Endothelial cell of umbilical vein (primary cell): Measurements from ENCODE around the gene OR5L1. TPM values are rescaled to one million over a fixed set of nuclear protein-coding genes. Genes with fewer than 3 reads are reported as not detected.

ENCODE experiments used
- BruUV-seq: library from RNA; stranded (reverse); fragments of 400-500 nt; replicated peaks from 2 replicates; lab custom pipeline; 2021; lab: Mats Ljungman, UMichigan
- CTCF ChIA-PET: fragments of 300-600, 350-600 bp; sonication (Branson Sonifier 250); formaldehyde crosslinking; loops from one replicate; lab custom pipeline; 2021; ENCODE audit warnings: antibody characterized with exemption, inconsistent platforms; lab: Charles Lee
- POLR2A ChIA-PET: fragments of 300-600, 350-600 bp; sonication (Branson Sonifier 250); formaldehyde crosslinking; loops from one replicate; lab custom pipeline; 2021; ENCODE audit warnings: antibody characterized with exemption, inconsistent platforms; lab: Charles Lee
- DNase-seq: peaks from one replicate; pipeline ENCODE4 v3.0.0-alpha.2; 2011; ENCODE audit warnings: low read depth, low spot score
- FAIRE-seq: peaks from 2 replicates; lab custom pipeline; 2011; peaks lifted over from hg19 to GRCh38; lab: Jason Lieb, UNC
- H2AFZ ChIP-seq: 2 replicates; pipeline ENCODE4 v1.6.0; 2012; ENCODE audit warnings: low read depth, low read length, control low read depth, inconsistent platforms
- H3K27ac ChIP-seq: 2 replicates; pipeline ENCODE4 v1.5.1; 2011; ENCODE audit warnings: low read depth, mild to moderate bottlenecking, control low read depth, low read length, moderate library complexity; ENCODE audit not compliant: insufficient read depth
- H3K27me3 ChIP-seq, 2 experiments: 2 replicates each; pipeline versions ENCODE4 v1.6.0 to v1.6.1; 2011; ENCODE audit warnings: low read length in 2 of 2, mixed read lengths in 1 of 2; ENCODE audit not compliant: control insufficient read depth in 2 of 2, insufficient read depth in 2 of 2
- H3K36me3 ChIP-seq, 2 experiments: 2 replicates in 1 of 2; 3 replicates in 1 of 2; pipeline ENCODE4 v1.5.1; 2011; ENCODE audit warnings: low read length in 2 of 2, mild to moderate bottlenecking in 1 of 2, moderate library complexity in 1 of 2; ENCODE audit not compliant: control insufficient read depth in 2 of 2, insufficient read depth in 2 of 2; ENCODE audit errors: extremely low read depth in 1 of 2
- H3K4me1 ChIP-seq: 3 replicates; pipeline ENCODE4 v1.5.1; 2011; ENCODE audit warnings: mild to moderate bottlenecking, low read length; ENCODE audit not compliant: control insufficient read depth, insufficient read depth; ENCODE audit errors: extremely low read depth
- H3K4me2 ChIP-seq: 2 replicates; pipeline ENCODE4 v1.6.1; 2011; ENCODE audit warnings: low read length, control low read depth, mixed read lengths; ENCODE audit not compliant: insufficient read depth
- H3K4me3 ChIP-seq, 3 experiments: fragments of 200-600 bp in 1 of 3; sonication (generic), shearing (Covaris generic) in 1 of 3; replicated peaks in 1 of 3; 2 replicates each; pipeline ENCODE4 v1.5.1; 2011 to 2016; ENCODE audit warnings: control low read depth in 3 of 3, low read length in 3 of 3, mild to moderate bottlenecking in 2 of 3, inconsistent platforms in 1 of 3, low read depth in 1 of 3, moderate library complexity in 1 of 3; ENCODE audit not compliant: insufficient read depth in 1 of 3
- H3K79me2 ChIP-seq: 2 replicates; pipeline ENCODE4 v1.6.0; 2012; ENCODE audit warnings: low read length, inconsistent platforms; ENCODE audit not compliant: control insufficient read depth, insufficient read depth
- H3K9ac ChIP-seq: replicated peaks from 2 replicates; pipeline ENCODE3; 2011; ENCODE audit warnings: low read length, control low read depth; ENCODE audit not compliant: insufficient read depth; ENCODE audit errors: extremely low read depth
- H3K9me1 ChIP-seq: replicated peaks from 3 replicates; pipeline ENCODE4 v1.6.0; 2011; ENCODE audit warnings: mild to moderate bottlenecking, low read length; ENCODE audit not compliant: control insufficient read depth, insufficient read depth; ENCODE audit errors: extremely low read depth
- H3K9me3 ChIP-seq: replicated peaks from 2 replicates; pipeline ENCODE4 v1.5.1; 2012; ENCODE audit warnings: low read length, inconsistent platforms; ENCODE audit not compliant: control insufficient read depth, insufficient read depth
- H4K20me1 ChIP-seq: replicated peaks from 2 replicates; pipeline ENCODE3; 2011; ENCODE audit warnings: mild to moderate bottlenecking, low read length; ENCODE audit not compliant: control insufficient read depth, insufficient read depth; ENCODE audit errors: extremely low read depth
- CTCF ChIP-seq, 2 donors: IDR thresholded peaks; 1 replicate in 1 of 2; 2 replicates in 1 of 2; pipeline ENCODE4 v1.5.1; 2011; ENCODE audit warnings: low read length in 2 of 2, mild to moderate bottlenecking in 2 of 2, moderate library complexity in 2 of 2, control low read depth in 1 of 2, inconsistent platforms in 1 of 2, low read depth in 1 of 2; ENCODE audit not compliant: insufficient read depth in 1 of 2; ENCODE audit errors: extremely low read depth in 1 of 2
- EZH2 ChIP-seq: IDR thresholded peaks from 2 replicates; pipeline ENCODE4 v1.6.1; 2012; ENCODE audit warnings: borderline replicate concordance, low read depth, mild to moderate bottlenecking, moderate library complexity, low read length, inconsistent platforms; ENCODE audit not compliant: severe bottlenecking
- FOS ChIP-seq: IDR thresholded peaks from 2 replicates; pipeline ENCODE4 v1.6.1; 2011; ENCODE audit warnings: mild to moderate bottlenecking, low read length, moderate library complexity, borderline replicate concordance; ENCODE audit not compliant: insufficient read depth
- GATA2 ChIP-seq: IDR thresholded peaks from 2 replicates; pipeline ENCODE4 v1.7.0; 2011; ENCODE audit warnings: low read depth, mild to moderate bottlenecking, moderate library complexity, mixed read lengths, low read length; ENCODE audit not compliant: insufficient read length, insufficient read depth
- JUN ChIP-seq: IDR thresholded peaks from 2 replicates; pipeline ENCODE4 v1.6.1; 2011; ENCODE audit warnings: borderline replicate concordance, low read depth; ENCODE audit not compliant: insufficient read length, insufficient read depth
- MAX ChIP-seq: IDR thresholded peaks from 2 replicates; pipeline ENCODE4 v1.6.1; 2011; ENCODE audit not compliant: insufficient read depth, insufficient read length
- MYC ChIP-seq: IDR thresholded peaks from one replicate; pipeline ENCODE4 v1.6.1; 2011; ENCODE audit warnings: mild to moderate bottlenecking, low read depth, low read length
- POLR2A ChIP-seq: IDR thresholded peaks from 2 replicates; pipeline ENCODE4 v1.6.1; 2012; ENCODE audit warnings: low read depth, mild to moderate bottlenecking, control low read depth, low read length
- POLR2AphosphoS5 ChIP-seq: IDR thresholded peaks from 2 replicates; pipeline ENCODE4 v1.6.1; 2012; ENCODE audit warnings: low read depth, mild to moderate bottlenecking, control low read depth, low read length, moderate library complexity; ENCODE audit not compliant: insufficient read depth
- dilution Hi-C: fragments of 300-500 bp; cut with MboI; formaldehyde crosslinking; loops from one replicate; pipeline ENCODE4 v1.15.0; 2019; ENCODE audit warnings: low sequenced_read_pairs; ENCODE audit not compliant: extremely low pct_ligation_motif_present
- intact Hi-C: fragments of 100-400 bp; cut with micrococcal nuclease; formaldehyde crosslinking; loops from one replicate; pipeline ENCODE4 v1.10.0; 2022
- polyA plus RNA-seq, 4 experiments: library from polyadenylated mRNA; depleted of rRNA in 3 of 4; stranded (reverse) in 3 of 4; unstranded in 1 of 4; fragments of >200 nt; gene quantifications; 2 replicates each; pipeline versions ENCODE4 v1.2.1 to v1.2.3, GENCODE V29; 2011 to 2012; ENCODE audit warnings: missing spikeins in 1 of 4
- total RNA-seq: library from RNA; stranded (reverse); gene quantifications from 2 replicates; pipeline ENCODE4 v1.2.3, GENCODE V29; 2021

Gene OR5L1
- total and polyA plus RNA-seq, 2 donors (not counting 3 experiments of a cell fraction or from before 2014, with no cell fraction given), result not detected

GRCh38 chr11:55806248-55806647, 4.9 kb upstream of the OR5L1 start:
- dilution Hi-C loops, result no loop called here
- FAIRE-seq (no peak), DNase-seq (no peak)
- H3K4me1 ChIP-seq, result no peaks in the 10 kb centered on the region
- H3K79me2 ChIP-seq, result no peaks in the 10 kb centered on the region
- H3K4me3 ChIP-seq, result no peak overlapping the region
- CTCF ChIA-PET, result no interaction called here
- H3K36me3 ChIP-seq, result no peaks in the 10 kb centered on the region
- intact Hi-C loops, result no loop called here
- H3K9me1 ChIP-seq, result no peaks in the 10 kb centered on the region
- H3K9ac ChIP-seq, result no peak overlapping the region
- TF ChIP-seq MAX (no peak), JUN (no peak), MYC (no peak), FOS (no peak), POLR2A (no peak), POLR2AphosphoS5 (no peak), GATA2 (no peak), EZH2 (no peak), CTCF (IDR thresholded peaks at IDR 0.05; ENCODE audit: extremely low read depth in 1 of 2, insufficient read depth in 1 of 2, low read depth in 1 of 2, low read length in 2 of 2) (no peak)
- H3K27ac ChIP-seq, result no peak overlapping the region
- no peaks in the 10 kb centered on the region for H4K20me1 ChIP-seq
- no TSS peak for BruUV-seq
- peaks cover 4% of the 10 kb centered on the region for H3K9me3 ChIP-seq
- no peak overlapping the region for H3K4me2 ChIP-seq
- H3K27me3 ChIP-seq, result no peaks in the 10 kb centered on the region
- POLR2A ChIA-PET, result no interaction called here
- H2AFZ ChIP-seq, result no peak overlapping the region
